ENCODE data around the gene MBP. TPM values are rescaled to one million over a fixed set of nuclear protein-coding genes. Genes with fewer than 3 reads are reported as not detected.

MBP gene
- total RNA-seq, 1 donor from 2014 or later: 2.0 TPM

GRCh38 chr18:77111449-77111848 lies 21.1 kb downstream of the MBP start:
- DNase-seq (ENCODE audit: low read depth, low spot score): no peak
- Mint-ChIP-seq H3K27me3 (ENCODE audit: low read depth) (peaks cover 2% of the 10 kb centered on the region), H3K4me1 (peaks cover 17% of the 10 kb centered on the region), H3K4me3 (no peak overlapping the region), H3K9me3 (no peaks in the 10 kb centered on the region), H3K36me3 (ENCODE audit: low read depth) (no peaks in the 10 kb centered on the region), H3K27ac (ENCODE audit: unreplicated experiment) (no peak overlapping the region)
- TF ChIP-seq CTCF (conservative IDR thresholded peaks at IDR 0.05): no peak

DNA sequence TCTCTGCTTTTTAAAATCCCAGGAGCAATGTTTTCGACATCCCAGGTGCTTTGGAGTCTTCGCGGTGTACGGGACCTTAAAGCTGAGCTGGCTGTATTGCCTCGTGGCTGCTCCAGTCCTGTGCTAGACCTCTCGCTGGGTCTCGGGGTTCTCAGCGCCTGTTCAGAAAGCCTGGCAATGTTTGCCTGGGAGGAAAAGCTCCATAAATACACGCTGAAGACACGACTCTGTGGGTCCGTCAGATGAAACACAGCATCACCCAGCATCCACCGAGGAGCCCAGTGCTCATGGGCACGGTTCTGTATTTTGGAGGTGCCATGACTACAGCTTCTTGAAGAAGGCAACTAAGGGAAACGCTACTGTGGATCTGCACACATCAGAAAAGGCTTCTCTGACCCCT lies 21.6 kb downstream of the MBP start:
- Mint-ChIP-seq H3K4me1 (peaks cover 17% of the 10 kb centered on the region), H3K27ac (ENCODE audit: unreplicated experiment) (no peak overlapping the region), H3K9me3 (no peaks in the 10 kb centered on the region), H3K36me3 (ENCODE audit: low read depth) (no peaks in the 10 kb centered on the region), H3K27me3 (ENCODE audit: low read depth) (peaks cover 2% of the 10 kb centered on the region), H3K4me3 (no peak overlapping the region)
- DNase-seq (ENCODE audit: low read depth, low spot score): no peak
- no peak for TF ChIP-seq CTCF (conservative IDR thresholded peaks at IDR 0.05)

DNA sequence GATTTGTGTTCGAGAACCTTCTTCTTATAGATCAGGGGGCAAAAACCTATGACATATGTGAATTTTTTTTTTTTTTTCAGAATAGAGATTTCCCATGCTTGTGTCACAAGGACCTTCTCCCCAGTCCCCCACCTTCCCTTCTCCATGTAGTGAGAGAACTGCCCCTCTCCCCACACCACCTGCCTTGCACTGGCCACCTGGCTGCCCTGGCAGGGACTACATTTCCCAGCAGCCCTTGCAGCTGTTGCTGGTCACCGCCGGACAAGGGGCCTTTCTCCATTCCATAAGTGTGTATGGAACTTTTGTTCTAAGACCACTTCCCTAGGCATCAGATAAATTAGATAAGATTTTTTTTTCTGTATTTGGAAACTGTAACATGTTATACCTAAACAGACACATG lies 22.2 kb downstream of the MBP start:
- H3K27ac Mint-ChIP-seq (ENCODE audit: unreplicated experiment): no peak overlapping the region
- H3K9me3 Mint-ChIP-seq: no peaks in the 10 kb centered on the region
- H3K36me3 Mint-ChIP-seq (ENCODE audit: low read depth): no peaks in the 10 kb centered on the region
- peaks cover 17% of the 10 kb centered on the region for H3K4me1 Mint-ChIP-seq
- DNase-seq (ENCODE audit: low read depth, low spot score): no peak
- TF ChIP-seq CTCF (conservative IDR thresholded peaks at IDR 0.05): no peak
- peaks cover 2% of the 10 kb centered on the region for H3K27me3 Mint-ChIP-seq (ENCODE audit: low read depth)
- H3K4me3 Mint-ChIP-seq: no peak overlapping the region

DNA sequence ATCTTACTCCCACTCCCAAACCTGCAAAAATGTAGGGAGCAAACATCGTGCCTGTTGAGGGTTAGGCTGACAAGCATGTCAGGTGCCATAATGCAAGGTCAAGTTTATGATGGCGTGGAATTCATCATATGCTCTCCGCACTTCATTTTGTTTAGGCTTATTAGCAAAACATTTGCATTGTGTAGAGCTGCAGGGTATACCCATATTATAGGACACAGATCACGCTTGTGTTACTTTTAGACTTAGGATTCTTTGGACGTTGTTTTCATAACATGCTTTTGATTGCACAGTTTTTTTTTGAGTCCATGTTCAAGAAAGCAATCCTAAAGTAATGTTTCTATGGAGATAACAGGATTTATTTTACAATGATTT lies 22.9 kb downstream of the MBP start:
- Mint-ChIP-seq H3K4me3 (no peak overlapping the region), H3K9me3 (no peaks in the 10 kb centered on the region), H3K27ac (ENCODE audit: unreplicated experiment) (no peak overlapping the region), H3K27me3 (ENCODE audit: low read depth) (peaks cover 2% of the 10 kb centered on the region), H3K36me3 (ENCODE audit: low read depth) (no peaks in the 10 kb centered on the region), H3K4me1 (peaks cover 17% of the 10 kb centered on the region)
- no peak for TF ChIP-seq CTCF (conservative IDR thresholded peaks at IDR 0.05)
- DNase-seq (ENCODE audit: low read depth, low spot score): no peak

- TF ChIP-seq CTCF (conservative IDR thresholded peaks at IDR 0.05): no peak
- no peaks in the 10 kb centered on the region for H3K36me3 Mint-ChIP-seq (ENCODE audit: low read depth)
- peaks cover 12% of the 10 kb centered on the region for H3K4me1 Mint-ChIP-seq
- H3K27ac Mint-ChIP-seq (ENCODE audit: unreplicated experiment): no peak overlapping the region
- H3K9me3 Mint-ChIP-seq: no peaks in the 10 kb centered on the region
- peaks cover 2% of the 10 kb centered on the region for H3K27me3 Mint-ChIP-seq (ENCODE audit: low read depth)
- H3K4me3 Mint-ChIP-seq: no peak overlapping the region
- DNase-seq (ENCODE audit: low read depth, low spot score): no peak
These were observed 23.5 kb downstream of the MBP start for GRCh38 chr18:77108821-77109647.
